SK-N-SH treated with all-trans-retinoic acid at 6 μM for 48 hours (cell line): Measurements from ENCODE around the gene ENTPD1.

Source experiments
- ESRRG ChIP-seq: fragments of 250-450 bp; sonication (Bioruptor Pico); IDR thresholded peaks from 2 replicates; pipeline ENCODE4 v1.6.1; 2021; ENCODE audit warnings: mild to moderate bottlenecking
- GLIS3 ChIP-seq: fragments of 250-450 bp; sonication (Bioruptor Pico); IDR thresholded peaks from 2 replicates; pipeline ENCODE4 v1.5.0; 2020; ENCODE audit warnings: mild to moderate bottlenecking, moderate library complexity
- OSR1 ChIP-seq: fragments of 250-450 bp; sonication (Bioruptor Pico); IDR thresholded peaks from 2 replicates; pipeline ENCODE4 v1.8.0; 2022; ENCODE audit warnings: moderate library complexity, mild to moderate bottlenecking, inconsistent platforms
- PPARA ChIP-seq: fragments of 250-450 bp; sonication (Bioruptor Pico); IDR thresholded peaks from 2 replicates; pipeline ENCODE4 v1.5.0; 2020; ENCODE audit warnings: mild to moderate bottlenecking, borderline replicate concordance
- RARB ChIP-seq: fragments of 250-450 bp; sonication (Bioruptor Pico); IDR thresholded peaks from 2 replicates; pipeline ENCODE4 v1.8.0; 2021; ENCODE audit warnings: mild to moderate bottlenecking, moderate library complexity
- SNAI2 ChIP-seq: fragments of 250-450 bp; sonication (Bioruptor Pico); IDR thresholded peaks from 2 replicates; pipeline ENCODE4 v1.5.0; 2020; ENCODE audit warnings: mild to moderate bottlenecking, moderate library complexity
- ZC3H10 ChIP-seq: fragments of 250-450 bp; sonication (Bioruptor Pico); IDR thresholded peaks from 2 replicates; pipeline ENCODE4 v1.5.1; 2021; ENCODE audit warnings: mild to moderate bottlenecking, moderate library complexity
- ZFP30 ChIP-seq: fragments of 450-650 bp; formaldehyde crosslinking; IDR thresholded peaks from 2 replicates; pipeline ENCODE4 v1.5.0; 2022; ENCODE audit warnings: mild to moderate bottlenecking, moderate library complexity
- ZNF565 ChIP-seq: fragments of 450-650 bp; formaldehyde crosslinking; conservative IDR thresholded peaks from 2 replicates; pipeline ENCODE4 v1.5.0; 2020; ENCODE audit warnings: low read depth, mild to moderate bottlenecking, moderate library complexity
- ZNF70 ChIP-seq: fragments of 450-650 bp; formaldehyde crosslinking; IDR thresholded peaks from 2 replicates; pipeline ENCODE4 v1.5.0; 2020; ENCODE audit warnings: mild to moderate bottlenecking, moderate library complexity
- TF ChIP-seq, protein P1 (sequence below): fragments of 250-450 bp; sonication (Bioruptor Pico); IDR thresholded peaks from 2 replicates; pipeline ENCODE4 v1.5.0; 2020; ENCODE audit warnings: mild to moderate bottlenecking, moderate library complexity
- TF ChIP-seq, protein P2 (sequence below): fragments of 250-450 bp; sonication (Bioruptor Pico); IDR thresholded peaks from 2 replicates; pipeline ENCODE4 v1.5.1; 2020; ENCODE audit warnings: low read depth, mild to moderate bottlenecking, moderate library complexity
- TF ChIP-seq, protein P3 (sequence below): fragments of 250-450 bp; sonication (Bioruptor Pico); IDR thresholded peaks from 2 replicates; pipeline ENCODE4 v1.8.0; 2020; ENCODE audit warnings: mild to moderate bottlenecking, moderate library complexity, borderline replicate concordance

DNA sequence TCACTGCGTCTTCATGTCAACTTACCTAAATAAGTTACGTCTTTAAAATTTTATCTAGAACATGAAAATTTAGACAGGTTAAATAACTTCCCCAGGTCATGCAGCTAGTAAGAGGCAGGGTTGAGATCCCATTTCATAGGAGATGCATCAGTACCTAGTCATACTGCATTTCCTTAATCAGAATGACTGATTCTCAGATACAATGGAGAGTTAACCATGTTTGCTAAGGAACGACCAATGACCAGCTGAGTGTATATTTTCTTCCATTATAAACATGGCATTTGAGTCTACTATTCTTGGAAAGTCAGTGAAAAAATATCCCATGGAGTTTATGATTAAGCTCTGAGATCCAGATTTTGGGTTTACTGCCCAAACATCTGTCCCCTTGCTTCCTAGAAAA, 39.6 kb downstream of the ENTPD1 start:
- TF ChIP-seq ESRRG (no peak), RARB (no peak), ZFP30 (no peak), ZNF565 (CRISPR knock-in tag) (no peak), SNAI2 (no peak), OSR1 (CRISPR knock-in tag) (no peak), PPARA (CRISPR knock-in tag) (no peak), GLIS3 (CRISPR knock-in tag) (no peak), ZNF70 (CRISPR knock-in tag) (no peak), ZC3H10 (CRISPR knock-in tag) (no peak)
- TF ChIP-seq, protein P1, sequence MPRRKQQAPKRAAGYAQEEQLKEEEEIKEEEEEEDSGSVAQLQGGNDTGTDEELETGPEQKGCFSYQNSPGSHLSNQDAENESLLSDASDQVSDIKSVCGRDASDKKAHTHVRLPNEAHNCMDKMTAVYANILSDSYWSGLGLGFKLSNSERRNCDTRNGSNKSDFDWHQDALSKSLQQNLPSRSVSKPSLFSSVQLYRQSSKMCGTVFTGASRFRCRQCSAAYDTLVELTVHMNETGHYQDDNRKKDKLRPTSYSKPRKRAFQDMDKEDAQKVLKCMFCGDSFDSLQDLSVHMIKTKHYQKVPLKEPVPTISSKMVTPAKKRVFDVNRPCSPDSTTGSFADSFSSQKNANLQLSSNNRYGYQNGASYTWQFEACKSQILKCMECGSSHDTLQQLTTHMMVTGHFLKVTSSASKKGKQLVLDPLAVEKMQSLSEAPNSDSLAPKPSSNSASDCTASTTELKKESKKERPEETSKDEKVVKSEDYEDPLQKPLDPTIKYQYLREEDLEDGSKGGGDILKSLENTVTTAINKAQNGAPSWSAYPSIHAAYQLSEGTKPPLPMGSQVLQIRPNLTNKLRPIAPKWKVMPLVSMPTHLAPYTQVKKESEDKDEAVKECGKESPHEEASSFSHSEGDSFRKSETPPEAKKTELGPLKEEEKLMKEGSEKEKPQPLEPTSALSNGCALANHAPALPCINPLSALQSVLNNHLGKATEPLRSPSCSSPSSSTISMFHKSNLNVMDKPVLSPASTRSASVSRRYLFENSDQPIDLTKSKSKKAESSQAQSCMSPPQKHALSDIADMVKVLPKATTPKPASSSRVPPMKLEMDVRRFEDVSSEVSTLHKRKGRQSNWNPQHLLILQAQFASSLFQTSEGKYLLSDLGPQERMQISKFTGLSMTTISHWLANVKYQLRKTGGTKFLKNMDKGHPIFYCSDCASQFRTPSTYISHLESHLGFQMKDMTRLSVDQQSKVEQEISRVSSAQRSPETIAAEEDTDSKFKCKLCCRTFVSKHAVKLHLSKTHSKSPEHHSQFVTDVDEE (CRISPR knock-in tag), result no peak
- TF ChIP-seq, protein P2, sequence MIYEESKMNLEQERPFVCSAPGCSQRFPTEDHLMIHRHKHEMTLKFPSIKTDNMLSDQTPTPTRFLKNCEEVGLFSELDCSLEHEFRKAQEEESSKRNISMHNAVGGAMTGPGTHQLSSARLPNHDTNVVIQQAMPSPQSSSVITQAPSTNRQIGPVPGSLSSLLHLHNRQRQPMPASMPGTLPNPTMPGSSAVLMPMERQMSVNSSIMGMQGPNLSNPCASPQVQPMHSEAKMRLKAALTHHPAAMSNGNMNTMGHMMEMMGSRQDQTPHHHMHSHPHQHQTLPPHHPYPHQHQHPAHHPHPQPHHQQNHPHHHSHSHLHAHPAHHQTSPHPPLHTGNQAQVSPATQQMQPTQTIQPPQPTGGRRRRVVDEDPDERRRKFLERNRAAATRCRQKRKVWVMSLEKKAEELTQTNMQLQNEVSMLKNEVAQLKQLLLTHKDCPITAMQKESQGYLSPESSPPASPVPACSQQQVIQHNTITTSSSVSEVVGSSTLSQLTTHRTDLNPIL, result no peak
- TF ChIP-seq, protein P3, sequence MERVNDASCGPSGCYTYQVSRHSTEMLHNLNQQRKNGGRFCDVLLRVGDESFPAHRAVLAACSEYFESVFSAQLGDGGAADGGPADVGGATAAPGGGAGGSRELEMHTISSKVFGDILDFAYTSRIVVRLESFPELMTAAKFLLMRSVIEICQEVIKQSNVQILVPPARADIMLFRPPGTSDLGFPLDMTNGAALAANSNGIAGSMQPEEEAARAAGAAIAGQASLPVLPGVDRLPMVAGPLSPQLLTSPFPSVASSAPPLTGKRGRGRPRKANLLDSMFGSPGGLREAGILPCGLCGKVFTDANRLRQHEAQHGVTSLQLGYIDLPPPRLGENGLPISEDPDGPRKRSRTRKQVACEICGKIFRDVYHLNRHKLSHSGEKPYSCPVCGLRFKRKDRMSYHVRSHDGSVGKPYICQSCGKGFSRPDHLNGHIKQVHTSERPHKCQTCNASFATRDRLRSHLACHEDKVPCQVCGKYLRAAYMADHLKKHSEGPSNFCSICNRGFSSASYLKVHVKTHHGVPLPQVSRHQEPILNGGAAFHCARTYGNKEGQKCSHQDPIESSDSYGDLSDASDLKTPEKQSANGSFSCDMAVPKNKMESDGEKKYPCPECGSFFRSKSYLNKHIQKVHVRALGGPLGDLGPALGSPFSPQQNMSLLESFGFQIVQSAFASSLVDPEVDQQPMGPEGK (CRISPR knock-in tag), result no peak
